ENCODE results near the gene MYO9A. TPM values are rescaled to one million over a fixed set of nuclear protein-coding genes. Genes with fewer than 3 reads are reported as not detected.

Gene MYO9A
- total RNA-seq, 4 donors from 2014 or later, result 88.5 to 183 (median 115) TPM

DNA sequence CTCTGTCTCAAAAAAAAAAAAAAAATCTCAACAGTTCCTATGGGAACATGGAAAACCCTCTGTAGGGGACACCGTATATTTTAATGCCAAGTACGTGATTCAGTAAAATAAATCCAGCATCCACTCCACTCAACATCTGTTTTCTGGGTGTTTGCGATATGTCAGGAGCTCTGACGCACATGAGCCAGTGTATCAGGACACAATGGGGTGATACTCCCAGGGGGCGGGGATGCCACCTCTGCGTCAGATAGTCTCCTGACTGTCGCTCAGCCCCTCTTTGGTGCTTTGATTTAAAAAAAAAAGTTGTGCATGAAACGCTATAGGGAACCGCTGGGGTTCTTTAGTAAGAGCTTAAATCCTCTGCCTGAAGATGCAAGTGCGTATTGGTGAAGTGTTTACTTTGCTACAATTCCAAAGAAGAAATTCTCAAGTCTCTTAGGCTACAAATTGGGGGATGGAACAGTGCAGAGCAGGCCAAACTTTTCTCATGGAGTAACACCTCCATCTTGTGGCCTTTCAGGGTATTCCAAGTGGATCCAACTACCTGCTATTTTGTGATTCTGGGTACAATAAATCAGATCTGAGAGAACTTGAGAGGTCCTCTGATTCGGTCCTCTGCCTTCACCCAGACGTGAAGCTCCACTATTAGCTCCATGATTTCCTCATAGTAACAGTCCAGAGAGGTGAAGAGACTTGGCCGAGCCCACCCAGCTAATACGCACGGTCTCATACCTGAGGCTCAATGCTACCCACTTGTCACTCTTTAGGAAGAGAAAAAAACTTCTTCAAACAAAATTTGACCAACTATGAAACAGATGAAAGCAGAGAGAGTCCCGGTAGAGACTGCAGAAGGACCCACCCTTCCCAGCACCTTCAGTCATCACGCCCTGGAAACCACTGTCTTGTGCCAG lies 316.9 kb downstream of the MYO9A start:
- no peak overlapping the region for H3K27ac ChIP-seq
- H3K27me3 ChIP-seq, result no peaks in the 10 kb centered on the region
- no peaks in the 10 kb centered on the region for H3K36me3 ChIP-seq
- WGBS, 2 donors, result 48 to 53% methylated on average over 17 of the region's 17 CpGs
- DNase-seq, result peak; percentile 54 to 63
- no peak overlapping the region for H3K4me3 ChIP-seq (replicated peaks in 1 of 3)
- H3K9me3 ChIP-seq, result no peaks in the 10 kb centered on the region
- intact Hi-C loops (cut with DNase I), result loop anchor here (5.0 kb wide), 1 partner anchor 59 kb away; no protein-coding TSS in a partner anchor
- TF ChIP-seq POLR2A (IDR thresholded peaks at IDR 0.05), result no peak
- TF ChIP-seq, protein P1, sequence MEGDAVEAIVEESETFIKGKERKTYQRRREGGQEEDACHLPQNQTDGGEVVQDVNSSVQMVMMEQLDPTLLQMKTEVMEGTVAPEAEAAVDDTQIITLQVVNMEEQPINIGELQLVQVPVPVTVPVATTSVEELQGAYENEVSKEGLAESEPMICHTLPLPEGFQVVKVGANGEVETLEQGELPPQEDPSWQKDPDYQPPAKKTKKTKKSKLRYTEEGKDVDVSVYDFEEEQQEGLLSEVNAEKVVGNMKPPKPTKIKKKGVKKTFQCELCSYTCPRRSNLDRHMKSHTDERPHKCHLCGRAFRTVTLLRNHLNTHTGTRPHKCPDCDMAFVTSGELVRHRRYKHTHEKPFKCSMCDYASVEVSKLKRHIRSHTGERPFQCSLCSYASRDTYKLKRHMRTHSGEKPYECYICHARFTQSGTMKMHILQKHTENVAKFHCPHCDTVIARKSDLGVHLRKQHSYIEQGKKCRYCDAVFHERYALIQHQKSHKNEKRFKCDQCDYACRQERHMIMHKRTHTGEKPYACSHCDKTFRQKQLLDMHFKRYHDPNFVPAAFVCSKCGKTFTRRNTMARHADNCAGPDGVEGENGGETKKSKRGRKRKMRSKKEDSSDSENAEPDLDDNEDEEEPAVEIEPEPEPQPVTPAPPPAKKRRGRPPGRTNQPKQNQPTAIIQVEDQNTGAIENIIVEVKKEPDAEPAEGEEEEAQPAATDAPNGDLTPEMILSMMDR (IDR thresholded peaks at IDR 0.05), result peak; percentile 47 to 98 (median 90)
- H3K4me1 ChIP-seq, result peaks cover 0 to 3% of the 10 kb centered on the region in 2 donors

DNA sequence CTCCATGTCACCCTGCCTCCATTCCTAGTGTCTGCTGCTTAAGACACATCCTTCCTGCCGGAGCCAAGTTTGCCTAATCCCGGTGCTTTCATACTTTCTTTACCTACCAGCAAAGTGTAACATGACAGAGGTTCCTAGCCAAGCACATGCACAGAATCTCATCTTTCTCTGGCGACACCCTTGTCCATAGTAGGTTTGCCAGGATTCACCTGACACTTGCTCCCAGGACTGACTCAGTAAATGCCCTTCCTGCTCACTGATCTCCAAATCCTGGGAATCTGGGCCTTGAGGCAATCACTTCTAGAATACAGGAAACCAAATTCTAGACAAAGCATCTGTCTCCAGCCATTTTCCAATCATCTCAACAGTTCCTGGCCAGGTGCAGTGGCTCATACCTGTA lies 317.8 kb downstream of the MYO9A start:
- intact Hi-C loops (cut with DNase I), result loop anchor here (5.0 kb wide), 1 partner anchor 58 kb away; no protein-coding TSS in a partner anchor
- no peak for DNase-seq
- H3K4me3 ChIP-seq (replicated peaks in 1 of 3), result no peak overlapping the region
- TF ChIP-seq, protein P1 (IDR thresholded peaks at IDR 0.05), result no peak
- TF ChIP-seq POLR2A (IDR thresholded peaks at IDR 0.05), result no peak
- H3K36me3 ChIP-seq, result no peaks in the 10 kb centered on the region
- H3K27ac ChIP-seq, result no peak overlapping the region
- 94 to 96% methylated on average over 3 of the region's 3 CpGs for WGBS, 2 donors
- H3K4me1 ChIP-seq, result peaks cover 0 to 3% of the 10 kb centered on the region in 2 donors
- no peaks in the 10 kb centered on the region for H3K27me3 ChIP-seq
- H3K9me3 ChIP-seq, result no peaks in the 10 kb centered on the region

DNA sequence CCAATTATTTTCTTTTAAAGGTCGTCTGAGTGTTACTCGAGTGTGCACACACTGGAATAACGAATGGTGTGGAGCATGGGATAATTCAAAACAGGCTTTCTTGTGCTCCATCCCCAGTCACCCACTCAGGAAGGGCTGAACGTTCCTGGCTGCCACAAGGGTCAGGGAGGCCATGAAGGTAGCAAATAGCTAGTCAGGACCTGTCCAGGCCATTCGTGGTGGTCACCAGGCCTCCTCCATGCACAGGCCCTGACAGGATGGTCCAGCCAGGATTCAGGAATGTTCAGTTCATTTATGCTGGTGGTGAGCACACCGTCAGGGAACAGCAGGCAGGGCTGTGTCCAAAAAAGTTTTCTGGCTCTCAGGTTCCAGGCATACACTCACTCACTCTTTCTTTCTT lies 319.3 kb downstream of the MYO9A start:
- 69 to 75% methylated on average over 6 of the region's 6 CpGs for WGBS, 2 donors
- H3K4me1 ChIP-seq, result peaks cover 0 to 3% of the 10 kb centered on the region in 2 donors
- intact Hi-C loops (cut with DNase I), result no loop called here

DNA sequence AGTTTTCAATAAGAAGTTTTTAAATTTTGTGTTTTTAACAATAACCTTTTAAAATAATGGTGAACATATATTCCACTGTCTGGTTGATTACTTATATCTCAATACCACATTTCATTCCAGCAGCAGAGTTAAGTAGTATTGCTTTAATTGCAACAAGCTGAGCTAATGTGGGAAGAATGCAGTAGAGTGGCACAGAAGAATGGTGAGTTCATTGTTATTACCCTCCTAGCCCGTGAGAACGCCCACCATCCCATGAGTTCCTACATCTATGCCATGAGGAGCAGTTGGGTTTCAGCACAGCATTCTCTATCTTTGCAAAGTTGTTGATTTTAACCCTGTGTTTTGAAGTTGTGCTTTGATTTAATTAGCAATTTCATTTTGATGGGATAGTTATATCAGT lies 325.4 kb downstream of the MYO9A start:
- intact Hi-C loops (cut with DNase I), result no loop called here
- Histone ChIP-seq H3K36me3 (no peaks in the 10 kb centered on the region), H3K4me1 (no peaks in the 10 kb centered on the region), H3K9me3 (no peaks in the 10 kb centered on the region), H3K4me3 (replicated peaks in 1 of 3) (no peak overlapping the region), H3K27me3 (no peaks in the 10 kb centered on the region), H3K27ac (no peak overlapping the region)
- no peak for DNase-seq
- 41 to 45% methylated on average over 2 of the region's 2 CpGs for WGBS, 2 donors
- TF ChIP-seq POLR2A (IDR thresholded peaks at IDR 0.05), result no peak
- TF ChIP-seq, protein P1 (IDR thresholded peaks at IDR 0.05), result no peak

More for the DNA sequence above, 319.3 kb downstream of the MYO9A start:
- no peak for DNase-seq
- H3K27me3 ChIP-seq, result no peaks in the 10 kb centered on the region
- TF ChIP-seq, protein P1 (IDR thresholded peaks at IDR 0.05), result no peak
- TF ChIP-seq POLR2A (IDR thresholded peaks at IDR 0.05), result no peak
- H3K27ac ChIP-seq, result no peak overlapping the region
- no peaks in the 10 kb centered on the region for H3K9me3 ChIP-seq
- H3K36me3 ChIP-seq, result no peaks in the 10 kb centered on the region
- H3K4me3 ChIP-seq (replicated peaks in 1 of 3), result no peak overlapping the region

DNA sequence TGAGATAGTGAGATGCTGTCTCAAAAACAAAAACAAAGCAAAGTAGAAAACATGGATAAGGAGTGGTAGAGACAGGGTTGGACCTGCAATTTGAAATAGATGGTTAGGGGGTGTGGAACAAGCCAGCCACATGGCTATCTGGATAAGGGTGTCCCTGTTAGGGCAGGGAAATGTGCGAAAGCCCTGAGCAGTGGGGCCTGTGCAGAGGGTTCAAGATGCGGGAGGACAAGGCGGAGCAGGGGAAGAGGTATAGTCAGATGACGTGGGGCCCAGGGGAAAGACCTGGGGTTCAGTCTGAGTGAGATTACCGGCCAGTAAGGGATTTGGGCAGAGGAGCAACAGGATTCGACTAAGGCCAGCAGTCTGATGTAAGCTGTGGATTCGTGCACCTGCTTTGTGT lies 326.0 kb downstream of the MYO9A start:
- Histone ChIP-seq H3K27me3 (no peaks in the 10 kb centered on the region), H3K36me3 (no peaks in the 10 kb centered on the region), H3K9me3 (no peaks in the 10 kb centered on the region), H3K4me3 (replicated peaks in 1 of 3) (no peak overlapping the region), H3K4me1 (no peaks in the 10 kb centered on the region), H3K27ac (no peak overlapping the region)
- DNase-seq, result no peak
- intact Hi-C loops (cut with DNase I), result no loop called here
- TF ChIP-seq POLR2A (IDR thresholded peaks at IDR 0.05), result no peak
- TF ChIP-seq, protein P1 (IDR thresholded peaks at IDR 0.05), result no peak
- WGBS, 2 donors, result 94 to 95% methylated on average over 7 of the region's 7 CpGs

Data from thyroid gland (tissue), 4 donors.